SH-SY5Y (cell line): ENCODE measurements around the gene METTL21A.

Experiments
- GATA2 ChIP-seq: IDR thresholded peaks from 2 replicates; pipeline ENCODE4 v1.6.1; 2011; ENCODE audit warnings: mild to moderate bottlenecking, low read depth, low read length
- GATA3 ChIP-seq: IDR thresholded peaks from 2 replicates; pipeline ENCODE4 v1.6.1; 2011; ENCODE audit warnings: low read depth, mild to moderate bottlenecking, low read length, moderate library complexity

GRCh38 chr2:207674266-207674774 lies 49.1 kb upstream of the METTL21A start:
- TF ChIP-seq GATA3 (no peak), GATA2 (no peak)
